HG02571 (cell line): ENCODE data around the gene VPS33B.
"Not testable (repeated sequence)": the region's sequence is repeated elsewhere in the genome, so short reads cannot be mapped to it uniquely, and the experiment has no call there.

Source experiments
- ATAC-seq: cut with Tn5 transposase; IDR thresholded peaks from one replicate; pipeline ENCODE4 v1.9.1; 2021; ENCODE audit warnings: mild to moderate bottlenecking, moderate library complexity; ENCODE audit not compliant: unreplicated experiment

The VPS33B gene

DNA sequence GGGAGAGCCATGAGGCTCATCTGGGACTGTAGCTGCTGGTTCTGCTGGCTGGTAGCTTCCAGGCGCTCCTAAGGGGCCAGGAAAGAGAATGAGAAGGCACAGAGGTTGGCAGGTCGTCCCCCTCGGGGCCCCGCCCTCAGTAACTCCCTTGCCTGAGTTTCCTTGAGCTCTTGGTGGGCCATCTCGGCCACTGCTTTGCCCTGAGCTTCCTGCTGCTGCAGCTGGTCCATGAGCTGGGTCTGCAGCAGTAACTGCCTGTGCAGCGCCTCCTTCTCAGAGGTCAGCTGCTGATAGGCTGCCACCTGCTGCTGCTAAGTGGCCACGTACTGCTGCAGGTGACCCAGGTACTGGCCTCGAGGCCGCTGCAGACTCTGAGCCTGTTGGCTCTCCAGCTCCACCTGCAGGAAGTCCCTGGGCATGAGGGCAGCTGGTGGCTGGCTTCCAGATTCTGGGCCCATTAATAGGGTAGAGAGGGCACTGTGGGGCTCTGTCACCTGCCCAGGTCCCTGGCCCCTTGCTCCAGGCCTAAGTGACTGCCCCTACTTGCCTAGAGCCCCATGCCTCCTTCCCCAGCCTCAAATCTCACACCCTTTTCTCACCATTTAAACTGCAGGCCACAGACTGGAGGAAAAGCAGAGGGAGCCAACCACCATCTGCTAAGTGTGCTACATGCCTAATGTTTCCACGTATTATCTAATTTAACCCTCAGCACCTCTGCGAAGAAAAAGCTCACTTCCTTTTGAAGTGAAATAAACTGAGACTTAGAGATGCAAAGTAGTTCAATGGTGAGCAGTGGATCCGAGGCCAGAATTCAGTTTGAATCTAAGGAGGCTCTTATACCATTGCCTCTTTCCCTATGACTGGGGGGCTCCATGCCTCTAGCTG, 10.8 kb upstream of the VPS33B start:
- ATAC-seq, result no peak

DNA sequence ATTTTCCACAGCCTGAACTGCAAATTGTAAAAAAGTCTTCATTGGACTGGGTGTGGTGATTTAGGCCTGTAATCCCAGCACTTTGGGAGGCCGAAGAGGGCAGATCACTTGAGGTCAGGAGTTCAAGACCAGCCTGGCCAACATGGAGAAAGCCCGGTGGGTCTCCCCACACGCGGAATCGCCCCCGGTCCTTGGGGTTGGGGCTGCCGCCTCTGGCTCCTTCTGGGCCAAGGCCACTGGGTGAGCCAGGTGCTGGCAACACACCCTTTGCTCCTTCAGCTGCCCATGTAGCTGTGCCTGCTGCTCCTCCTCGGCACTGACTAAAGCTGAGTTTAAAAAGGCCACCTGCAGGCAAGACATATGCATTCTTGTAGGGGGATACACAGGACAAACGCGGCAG, 9.4 kb upstream of the VPS33B start:
- ATAC-seq, result no peak

DNA sequence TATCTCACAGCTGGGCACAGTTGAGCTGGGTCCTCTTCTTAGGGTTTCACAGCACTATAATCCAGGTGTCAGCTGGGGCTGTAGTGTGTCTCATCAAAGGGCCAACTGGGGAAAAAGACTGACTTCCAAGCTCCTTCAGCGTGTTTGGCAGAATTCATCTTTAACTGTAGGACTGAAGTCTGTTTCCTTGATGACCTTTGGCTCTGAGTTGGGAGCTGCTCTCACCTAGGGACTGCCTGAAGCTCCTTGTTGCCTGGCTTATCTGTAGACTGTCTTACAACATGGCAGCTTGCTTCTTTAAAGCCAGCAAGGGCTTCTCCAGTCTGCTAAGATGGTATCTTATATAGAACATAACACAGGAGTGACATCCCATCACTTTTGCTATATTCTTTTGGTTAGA, 5.3 kb upstream of the VPS33B start:
- ATAC-seq, result no peak

DNA sequence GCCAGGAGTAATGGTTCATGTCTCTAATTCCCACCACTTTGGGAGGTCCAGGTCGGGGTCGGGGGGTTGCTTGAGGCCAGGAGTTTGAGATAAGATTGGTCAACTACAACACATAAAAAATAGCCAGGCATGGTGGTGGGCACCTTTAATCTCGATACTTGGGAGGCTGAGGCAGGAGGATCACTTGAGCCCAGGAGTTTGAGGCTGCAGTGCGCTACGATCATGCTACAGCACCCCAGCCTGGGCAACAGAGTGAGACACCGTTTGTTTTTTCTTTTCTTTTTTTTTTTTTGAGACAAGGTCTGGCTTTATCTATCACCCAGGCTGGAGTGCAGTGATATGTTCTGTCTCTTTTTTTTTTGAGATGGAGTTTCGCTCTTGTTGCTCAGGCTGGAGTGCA, 1.3 kb upstream of the VPS33B start:
- no peak for ATAC-seq

DNA sequence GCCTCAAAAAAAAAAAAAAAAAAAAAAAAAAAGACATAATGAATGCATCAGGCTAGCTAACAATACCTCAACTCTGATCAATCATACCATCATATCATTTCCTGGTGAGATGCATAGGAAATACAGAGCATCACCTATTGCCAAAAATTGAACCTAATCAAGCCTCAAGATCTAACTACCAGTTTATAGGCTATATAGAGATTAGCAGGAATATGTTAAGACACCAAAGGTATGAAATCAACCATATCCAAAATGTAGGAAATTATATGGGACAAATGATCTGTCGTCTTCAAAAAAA, 387 bp upstream of the VPS33B start:
- no peak for ATAC-seq

DNA sequence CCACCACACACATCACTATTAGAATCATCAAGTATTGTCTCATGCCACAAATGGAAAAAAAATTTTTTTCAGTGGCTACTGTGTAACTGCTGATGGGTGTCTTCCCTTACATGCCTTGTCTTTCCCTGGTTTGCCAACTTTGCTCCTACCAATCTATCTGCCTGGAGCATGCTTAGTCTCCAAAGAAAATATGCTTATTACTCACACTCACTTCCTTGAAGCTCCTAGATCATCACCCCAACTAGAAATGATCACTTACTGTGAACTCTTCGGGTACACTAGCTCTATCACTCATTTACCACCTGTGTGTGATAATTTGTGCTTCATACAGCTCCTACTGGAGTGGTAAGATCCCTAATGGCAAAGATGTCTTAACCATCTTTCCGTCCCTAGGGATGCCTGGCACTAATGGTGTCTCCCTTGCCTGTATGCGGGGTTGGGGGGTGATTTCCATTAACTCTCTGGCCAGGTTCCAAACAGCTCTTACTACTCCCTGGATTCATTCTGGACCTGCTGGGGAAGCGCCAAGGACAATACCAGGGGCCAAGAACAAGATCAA, 799 bp downstream of the VPS33B start:
- ATAC-seq, result no peak

DNA sequence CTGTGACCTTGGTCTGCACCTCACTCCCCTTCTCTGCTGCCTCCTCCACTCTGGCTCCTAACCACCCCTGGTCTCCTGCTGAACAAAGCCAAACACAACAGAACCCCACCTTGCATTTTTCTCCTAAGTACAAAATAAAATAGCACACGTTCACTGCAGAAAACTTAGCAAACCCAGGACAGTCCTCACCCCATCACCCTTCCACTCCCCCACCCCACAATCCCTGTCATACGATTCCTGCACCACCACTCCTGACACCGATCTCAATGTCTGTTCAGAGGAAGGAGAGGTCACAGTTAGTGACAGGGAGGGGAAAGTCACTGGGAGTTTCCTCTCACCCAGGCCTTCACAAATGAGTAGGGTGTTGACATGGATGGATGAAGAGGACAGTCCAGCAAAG, 4.2 kb downstream of the VPS33B start:
- no peak for ATAC-seq

DNA sequence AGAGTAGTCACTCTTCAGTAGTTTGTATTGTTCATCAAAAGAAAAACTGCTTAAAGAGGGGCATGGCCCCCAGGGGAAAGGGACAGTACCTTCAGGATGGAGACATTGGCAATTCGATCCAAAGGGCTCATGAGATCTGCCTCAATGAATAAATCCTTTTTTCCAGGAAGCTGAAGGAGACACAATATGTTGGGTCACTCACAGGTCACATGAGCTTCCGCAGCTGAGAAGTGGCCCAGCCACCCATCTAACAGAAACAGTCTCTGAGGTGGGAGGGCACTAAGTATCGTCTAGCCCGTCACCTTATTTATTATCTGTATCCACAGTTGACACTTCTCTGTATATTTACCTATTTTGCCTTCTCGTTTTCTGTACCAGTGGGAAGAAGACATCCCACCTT, 4.7 kb downstream of the VPS33B start:
- no peak for ATAC-seq

DNA sequence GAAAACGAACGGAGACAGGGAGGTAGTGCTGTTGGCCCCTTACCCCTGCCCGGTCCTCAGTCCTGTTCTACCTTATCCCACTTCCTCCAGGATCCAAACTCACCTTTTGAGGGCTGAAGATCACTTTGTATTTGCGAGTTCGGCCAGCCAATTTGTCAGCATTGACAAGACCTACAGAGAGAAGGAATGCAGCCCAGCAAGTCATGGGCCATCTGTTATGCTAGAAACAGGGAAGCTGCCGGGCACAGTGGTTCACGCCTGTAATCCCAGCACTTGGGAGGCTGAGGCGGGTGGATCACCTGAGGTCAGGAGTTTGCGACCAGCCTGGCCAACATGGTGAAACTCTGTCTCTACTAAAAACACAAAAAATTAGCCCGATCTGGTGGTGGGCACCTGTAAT, 8.7 kb downstream of the VPS33B start:
- not testable (repeated sequence) for ATAC-seq

DNA sequence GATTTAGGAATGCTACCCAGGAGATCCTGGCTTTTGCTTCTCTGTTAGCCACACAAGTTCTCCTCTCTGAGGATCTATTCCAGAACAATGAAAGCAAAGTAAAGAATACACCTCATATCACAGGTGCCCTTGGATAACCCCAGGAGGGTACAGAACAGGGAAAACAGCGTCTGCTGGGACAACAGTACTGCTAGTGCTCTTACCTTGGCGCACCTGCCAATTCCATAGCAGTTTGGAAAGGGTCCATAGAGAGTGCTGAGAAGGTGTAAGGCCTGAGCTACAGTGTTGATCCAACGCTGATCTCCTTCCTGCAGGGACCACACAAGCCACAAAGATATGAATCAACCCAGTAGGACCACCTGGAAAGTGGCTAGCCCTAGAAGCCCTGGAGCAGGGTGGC, 15.1 kb downstream of the VPS33B start:
- ATAC-seq, result no peak

DNA sequence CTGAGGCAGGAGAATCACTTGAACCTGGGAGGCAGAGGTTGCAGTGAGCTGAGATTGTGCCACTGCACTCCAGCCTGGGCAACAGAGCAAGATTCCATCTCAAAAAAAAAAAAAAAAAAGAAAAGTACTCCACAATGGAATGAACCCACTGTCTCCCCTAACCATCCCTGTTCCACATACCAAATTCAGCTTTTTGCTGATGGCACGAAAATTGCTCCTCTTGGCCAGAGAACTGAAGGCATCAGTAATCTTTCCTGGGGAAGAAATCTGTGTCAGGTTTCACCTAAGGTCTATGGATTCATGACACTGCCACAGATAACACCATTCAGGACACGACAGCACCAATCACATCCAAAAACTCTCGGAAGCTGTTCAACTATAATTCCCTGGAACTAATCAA, 21.2 kb downstream of the VPS33B start:
- no peak for ATAC-seq

DNA sequence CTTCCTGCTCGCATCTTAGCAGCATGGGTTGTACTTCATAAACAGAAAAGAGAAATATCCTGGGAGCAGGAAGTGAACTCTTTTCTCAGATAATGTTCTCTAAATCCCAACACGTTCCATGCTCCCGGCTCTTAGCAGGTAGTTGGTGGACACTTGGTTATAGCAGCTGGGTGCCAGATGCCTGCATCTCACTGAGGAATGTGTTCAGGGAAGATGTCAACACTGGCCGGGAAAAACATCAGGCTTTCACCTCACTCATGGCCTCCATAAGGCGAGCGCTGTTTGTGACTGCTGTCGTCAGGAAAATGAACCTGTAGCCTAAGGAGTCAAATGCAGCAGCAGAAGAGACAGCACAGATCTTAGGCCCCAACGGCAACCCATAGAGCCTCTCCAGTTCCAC, 23.7 kb downstream of the VPS33B start:
- no peak for ATAC-seq

DNA sequence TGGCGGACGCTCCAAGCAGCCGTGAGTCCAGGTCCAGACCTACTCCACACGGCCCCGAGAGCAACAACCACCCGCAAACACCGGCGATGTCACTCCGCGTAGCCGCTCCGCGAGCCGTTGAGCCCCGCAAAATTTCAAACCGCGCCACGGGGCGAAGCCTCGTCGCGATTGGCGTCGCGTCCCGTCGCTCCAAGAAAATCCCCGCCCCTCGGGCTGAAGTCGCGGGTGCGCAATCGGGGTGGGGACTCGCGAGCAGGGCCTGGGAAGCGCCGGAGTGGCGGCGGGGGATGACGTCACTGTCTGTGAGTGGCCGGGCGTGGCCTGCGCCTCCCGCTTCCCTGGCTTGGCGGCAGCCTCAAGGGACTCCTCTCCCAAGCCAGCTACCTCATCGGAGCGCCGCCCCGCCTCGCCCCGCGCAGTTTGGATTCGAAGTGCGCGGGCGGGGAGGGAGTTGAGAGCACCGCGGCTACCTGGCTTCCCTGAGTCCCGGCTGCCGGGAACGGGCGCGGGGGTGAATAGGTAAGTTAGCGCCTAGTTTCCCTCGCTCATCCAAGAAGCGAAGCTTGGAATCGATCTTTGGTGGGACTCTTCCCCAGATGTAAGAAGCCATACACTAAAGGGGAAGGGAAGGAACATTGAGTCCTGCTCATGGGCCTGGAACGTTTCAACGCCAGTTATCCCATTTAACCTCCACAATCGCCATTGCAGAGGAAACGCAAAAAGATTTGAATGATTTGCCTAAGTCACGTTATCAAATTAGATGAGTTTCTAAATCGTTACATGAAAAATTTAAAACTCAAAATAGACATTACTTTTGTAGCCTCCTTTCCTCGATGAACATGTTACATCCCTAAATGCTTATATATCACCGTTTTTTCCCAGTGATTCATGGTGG, 27.7 kb downstream of the VPS33B start, which contains the start of gene PRC1:
Gene PRC1 (minus strand): TSS at position 119 of the 895 bp plus-strand sequence. CDS start 118 bp downstream, at position 1.
- peak; percentile 96 for ATAC-seq

DNA sequence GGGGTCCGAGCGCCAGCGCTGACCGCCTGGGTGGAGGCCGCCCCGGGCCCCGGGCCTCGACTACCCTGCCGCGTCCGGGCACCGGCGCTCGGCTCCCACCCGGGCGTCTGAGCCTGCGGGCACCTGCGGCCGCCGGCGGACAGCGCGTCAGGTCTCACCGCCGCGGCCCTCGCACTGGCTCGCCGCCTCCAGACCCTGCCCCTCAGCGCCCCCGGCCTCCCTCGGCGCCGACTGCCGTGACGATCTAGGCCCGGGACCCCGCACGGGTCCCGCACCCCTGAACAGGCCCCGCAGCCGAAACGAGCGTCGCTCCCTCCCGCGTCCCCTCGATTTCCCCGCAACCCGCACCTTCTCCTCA, 28.4 kb downstream of the VPS33B start:
- peak; percentile 18 for ATAC-seq

DNA sequence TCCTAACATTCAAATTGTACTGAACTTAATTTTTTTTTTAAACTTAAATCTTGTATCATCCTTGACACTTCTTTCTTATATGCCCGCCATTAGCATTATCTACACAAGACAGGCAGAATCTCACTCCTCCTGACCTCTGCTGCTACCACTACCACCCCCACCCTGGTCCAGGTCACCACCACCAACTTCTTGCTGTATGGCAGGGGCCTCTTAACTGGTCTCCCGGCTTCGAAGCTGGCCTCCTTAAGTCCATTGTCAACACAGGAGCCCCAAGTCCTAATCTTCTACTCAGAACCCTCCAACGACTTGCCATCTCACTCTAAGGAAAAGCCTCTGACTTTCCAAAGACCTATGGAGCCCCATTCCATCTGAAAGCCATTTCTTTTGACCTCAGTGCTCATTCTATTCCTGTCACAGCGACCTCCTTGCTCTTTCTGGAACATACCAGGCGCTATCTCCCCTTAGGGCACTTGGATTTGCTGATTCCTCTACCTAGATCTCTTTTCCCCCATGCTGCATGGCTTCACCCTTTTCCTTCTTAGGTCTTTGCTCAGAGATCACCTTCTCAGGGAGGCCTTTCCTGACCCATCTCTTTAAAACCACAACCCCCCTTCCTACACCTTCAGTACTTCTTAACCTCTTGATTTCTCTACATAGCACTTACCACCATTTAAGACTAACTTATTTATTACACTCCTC, 30.7 kb downstream of the VPS33B start:
- ATAC-seq, result no peak

DNA sequence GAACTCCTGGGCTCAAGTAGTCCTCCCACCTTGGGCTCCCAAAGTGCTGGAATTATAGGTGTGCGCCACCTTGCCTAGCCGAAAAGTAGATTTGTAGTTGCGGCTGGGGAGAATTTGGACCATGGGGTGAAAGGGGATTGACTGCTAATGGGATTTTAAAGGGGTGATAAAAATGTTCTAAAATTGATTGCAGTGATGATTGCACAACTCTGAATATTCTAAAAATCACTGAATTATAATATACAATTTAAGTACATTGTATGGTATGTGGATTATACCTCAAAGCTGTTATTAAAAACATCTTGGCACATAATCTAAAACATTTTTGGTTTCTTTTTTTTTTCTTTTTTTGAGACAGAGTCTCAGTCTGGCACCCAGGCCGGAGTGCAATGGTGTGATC, 31.9 kb downstream of the VPS33B start:
- ATAC-seq, result no peak

DNA sequence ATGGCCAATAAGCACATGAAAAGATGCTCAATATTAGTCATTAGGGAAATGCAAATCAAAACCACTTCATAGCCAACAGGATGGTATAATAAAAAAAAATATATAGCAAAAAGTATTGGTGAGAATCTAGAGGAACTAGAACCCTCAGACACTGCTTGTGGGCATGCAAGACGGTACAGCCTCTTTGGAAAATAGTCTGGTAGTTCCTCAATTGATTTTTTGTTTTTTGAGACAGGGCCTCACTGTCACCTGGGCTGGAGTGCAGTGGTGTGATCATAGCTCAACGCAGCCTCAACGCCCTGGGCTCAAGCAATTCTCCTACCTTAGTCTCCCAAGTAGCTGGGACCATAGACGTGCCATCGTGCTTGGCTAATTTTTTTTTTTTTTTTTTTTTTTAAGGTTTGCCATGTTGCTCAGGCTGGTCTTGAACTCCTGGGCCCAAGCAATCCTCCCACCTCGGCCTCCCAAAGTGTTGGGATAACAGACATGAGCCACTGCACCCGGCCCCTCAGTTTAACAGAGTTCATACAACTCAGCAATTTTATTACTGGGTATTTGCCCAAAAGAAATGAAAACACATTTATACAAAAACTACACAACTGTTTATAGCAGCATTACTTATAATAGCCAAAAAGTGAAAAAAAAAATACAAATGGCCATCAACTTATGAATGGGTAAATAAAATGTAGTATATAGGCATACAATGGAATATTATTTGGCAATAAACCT, 33.2 kb downstream of the VPS33B start:
- no peak for ATAC-seq

DNA sequence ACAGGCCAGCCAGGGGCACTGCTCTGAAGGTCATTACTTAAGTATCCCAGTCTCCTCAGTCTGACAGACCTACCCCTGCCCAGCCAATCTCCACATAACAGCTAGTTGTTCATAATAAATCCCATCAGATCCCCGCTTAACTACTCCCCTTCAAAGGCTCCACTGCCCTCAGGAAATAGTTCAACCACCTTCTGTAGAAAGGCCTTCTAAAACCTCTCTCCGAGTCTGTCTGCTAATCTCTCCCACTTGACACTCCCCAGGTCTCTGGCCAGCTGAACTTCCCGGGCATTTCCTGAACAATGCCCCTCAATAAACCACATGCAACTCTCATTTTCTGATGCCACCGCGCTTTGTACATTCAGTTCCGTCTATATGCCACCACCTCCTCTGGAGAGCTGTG, 34.1 kb downstream of the VPS33B start:
- ATAC-seq, result no peak

DNA sequence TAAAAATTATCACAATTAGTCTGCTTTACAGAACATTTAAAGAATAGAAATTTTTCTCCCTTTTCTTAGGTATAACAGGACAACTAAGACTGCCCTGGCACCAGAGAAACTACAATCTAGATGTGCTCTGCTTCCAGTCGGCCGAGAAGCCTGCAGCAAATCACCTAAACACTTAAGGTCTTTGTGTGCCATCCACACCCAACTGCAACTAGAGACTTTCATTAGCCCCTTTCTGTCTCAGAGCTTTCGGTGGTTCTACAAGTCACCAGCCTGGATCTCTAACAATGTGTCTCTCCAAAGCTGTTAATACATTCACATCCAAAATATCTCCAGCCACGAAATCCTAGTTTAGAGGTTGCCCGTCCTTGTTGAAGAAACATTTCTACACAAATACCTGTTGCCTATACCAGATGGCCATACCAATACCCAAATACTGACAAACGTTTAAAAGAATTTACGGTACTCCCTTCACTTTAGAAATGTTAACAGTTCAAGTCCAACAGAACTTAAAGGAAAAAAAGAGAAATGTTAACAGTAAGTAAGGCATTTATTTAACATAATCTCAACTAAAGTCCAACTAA, 34.7 kb downstream of the VPS33B start:
- ATAC-seq, result no peak

DNA sequence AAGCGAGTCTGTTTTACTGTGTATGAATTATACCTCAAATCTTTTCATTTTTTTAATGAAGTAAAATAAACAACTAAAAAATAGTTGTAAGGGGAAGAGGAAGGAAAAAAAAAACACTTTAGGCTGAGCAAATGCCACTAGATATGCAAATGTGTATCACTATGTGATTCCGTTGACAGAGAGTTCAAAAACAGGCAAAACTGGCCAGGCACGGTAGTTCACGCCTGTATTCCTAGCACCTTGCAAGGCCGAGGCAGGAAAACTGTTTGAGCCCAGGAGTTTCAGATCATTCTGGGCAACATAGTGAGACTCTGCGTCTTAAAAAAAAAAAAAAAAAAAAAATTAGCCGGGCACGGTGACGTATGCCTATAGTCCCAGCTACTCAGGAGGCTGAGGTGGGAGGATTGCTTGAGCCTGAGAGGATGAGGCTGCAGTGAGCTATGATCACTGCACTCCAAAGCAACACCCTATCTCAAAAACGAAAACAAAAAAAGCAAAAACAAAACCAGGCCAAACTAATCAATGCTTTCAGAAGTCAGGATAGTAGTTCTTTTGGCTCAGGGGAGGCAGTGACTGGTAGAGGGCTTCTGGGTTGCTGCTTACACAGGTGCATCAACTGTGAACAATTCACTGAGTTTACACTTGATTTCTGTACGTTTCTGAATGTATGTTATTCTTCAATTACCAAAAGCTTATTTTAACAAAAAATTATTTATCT, 35.4 kb downstream of the VPS33B start:
- ATAC-seq, result no peak
